ENCODE data around the gene AMY1B.
"Not testable (repeated sequence)": the region's sequence is repeated elsewhere in the genome, so short reads cannot be mapped to it uniquely, and the experiment has no call there.

Gene AMY1B

DNA sequence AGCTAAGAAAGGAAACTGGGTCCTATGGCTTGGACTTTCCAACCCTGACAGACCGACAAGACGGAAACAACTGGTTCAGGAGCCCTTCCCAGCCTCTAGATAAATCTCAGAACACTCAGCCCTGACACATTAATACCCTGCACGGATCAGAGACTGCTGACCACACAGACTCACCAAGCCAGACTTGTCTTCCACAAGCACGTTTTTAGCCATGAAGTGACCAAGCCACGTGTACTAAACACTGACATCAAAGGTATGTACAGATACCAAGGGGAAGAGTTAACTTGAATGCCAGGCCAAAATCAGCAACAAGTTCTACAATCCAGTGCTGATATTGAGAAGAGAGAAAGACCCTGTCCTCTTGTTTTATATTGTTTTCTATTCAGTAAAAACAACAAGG, at the start of gene AMY1B:
AMY1B (minus strand) TSS at position 101 of the 400 bp plus-strand sequence. CDS start 571 bp downstream, outside the sequence.
- DNase-seq (ENCODE audit: low read depth, low spot score), result not testable (repeated sequence)

DNA sequence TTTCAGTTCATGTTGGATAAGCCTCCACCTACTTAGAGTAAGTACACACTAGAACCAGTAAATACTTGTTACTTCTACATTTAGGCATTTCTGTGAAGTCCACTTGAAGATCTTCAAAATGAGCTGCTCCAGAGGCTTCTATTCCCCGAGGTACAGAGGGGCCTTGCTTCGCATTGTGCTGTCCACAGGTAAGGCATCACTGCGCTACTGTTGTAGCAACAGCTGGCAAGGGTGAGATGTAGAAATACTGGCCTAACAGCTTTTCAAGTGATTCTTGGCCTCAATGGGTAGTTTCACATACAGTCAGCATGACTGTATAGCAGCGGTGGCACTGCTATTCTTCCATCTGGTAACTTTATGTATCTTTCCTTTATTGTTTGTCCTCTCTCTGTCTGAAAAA, 49.0 kb upstream of the AMY1B start:
- not testable (repeated sequence) for DNase-seq (ENCODE audit: low read depth, low spot score)

DNA sequence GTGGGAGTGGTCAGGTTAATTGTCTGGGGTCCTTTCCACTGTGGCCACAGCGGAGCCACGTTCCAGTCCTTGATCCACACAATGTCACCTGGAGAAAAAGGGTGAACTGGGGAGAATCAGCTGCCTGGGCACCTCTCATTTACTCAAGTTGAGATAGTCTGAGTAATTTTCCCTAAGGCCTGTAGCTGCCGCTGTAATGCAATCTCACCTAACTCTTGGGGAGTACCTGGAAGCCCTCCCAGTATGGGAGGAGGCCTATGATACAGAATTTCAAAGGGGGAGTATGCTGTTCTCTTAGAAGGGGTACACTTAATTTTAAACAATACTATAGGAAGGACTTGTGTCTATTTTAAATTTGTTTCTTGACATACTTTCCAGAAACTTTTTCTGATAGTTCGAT, 48.4 kb upstream of the AMY1B start:
- DNase-seq (ENCODE audit: low read depth, low spot score), result not testable (repeated sequence)

DNA sequence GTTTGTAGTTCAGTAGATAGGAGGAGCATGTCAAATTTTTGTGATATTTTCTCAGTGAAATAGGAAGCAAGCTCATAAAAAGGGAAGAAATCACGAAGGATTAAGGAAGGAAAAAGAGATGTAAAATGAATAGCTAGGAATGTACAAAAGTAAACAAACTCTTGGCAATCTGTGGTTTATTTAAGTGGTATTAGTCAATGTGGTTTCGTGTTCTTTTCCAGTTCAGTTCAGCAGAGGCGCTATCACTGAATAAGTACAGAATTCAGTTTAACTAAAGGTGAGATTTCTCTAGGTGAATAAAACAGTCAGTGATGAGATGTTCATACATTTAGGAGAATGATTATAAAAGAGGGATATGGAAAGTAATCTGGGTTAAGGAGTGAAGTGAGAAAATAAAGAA, 42.0 kb upstream of the AMY1B start:
- not testable (repeated sequence) for DNase-seq (ENCODE audit: low read depth, low spot score)

DNA sequence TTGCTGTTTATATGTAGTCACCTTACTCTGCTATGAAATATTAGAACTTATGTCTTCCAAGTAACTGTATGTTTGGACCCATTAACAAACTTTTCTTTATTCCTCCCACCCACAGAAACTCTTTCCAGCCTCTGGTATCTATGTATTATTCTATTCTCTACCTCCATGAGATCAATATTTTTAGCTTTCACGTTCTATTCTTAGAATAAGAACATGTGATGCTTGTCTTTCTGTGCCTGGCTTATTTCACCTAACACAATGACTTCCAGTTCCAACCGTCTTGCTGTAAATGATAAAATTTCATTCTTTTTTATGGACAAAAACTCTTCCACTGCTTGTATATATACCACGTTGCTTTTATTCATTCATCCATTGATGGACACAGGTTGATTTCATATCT, 39.3 kb upstream of the AMY1B start:
- DNase-seq (ENCODE audit: low read depth, low spot score), result not testable (repeated sequence)

DNA sequence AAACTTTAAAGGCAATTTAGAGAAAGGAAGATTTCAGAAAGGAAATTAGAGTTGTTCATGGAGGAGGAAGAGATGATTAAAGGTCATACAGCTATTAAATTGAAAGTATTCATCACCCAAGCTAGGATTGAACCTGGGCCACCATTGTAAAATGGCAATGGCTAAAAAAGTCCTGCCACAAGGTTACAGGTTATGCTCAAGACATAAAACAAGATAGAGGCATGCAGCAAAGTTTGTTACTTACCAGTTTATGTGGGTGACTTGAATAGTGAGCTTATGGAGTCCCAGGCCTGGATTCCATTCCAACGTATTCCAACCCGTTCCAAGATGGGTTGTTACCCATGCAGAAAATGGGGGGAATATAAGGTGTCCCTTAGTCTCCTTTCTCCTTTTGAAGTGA, 25.5 kb upstream of the AMY1B start:
- DNase-seq (ENCODE audit: low read depth, low spot score), result not testable (repeated sequence)

DNA sequence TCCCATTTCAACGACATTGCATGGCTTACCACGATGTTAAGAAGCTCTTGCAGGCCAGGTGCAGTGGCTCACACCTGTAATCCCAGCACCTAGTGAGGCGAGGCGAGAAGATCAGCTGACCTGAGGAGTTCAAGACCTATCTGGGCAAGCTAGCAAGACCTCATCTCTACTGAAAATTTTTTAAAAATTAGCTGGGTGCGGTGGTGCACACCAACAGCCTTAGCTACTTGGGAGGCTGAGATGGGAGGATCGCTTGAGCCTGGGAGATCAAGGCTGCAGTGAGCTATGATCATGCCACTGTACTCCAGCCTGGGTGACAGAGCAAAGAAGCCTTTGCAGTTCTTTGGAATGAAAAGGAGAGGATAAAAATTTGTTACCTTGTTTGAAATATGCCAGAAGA, 21.4 kb upstream of the AMY1B start:
- DNase-seq (ENCODE audit: low read depth, low spot score), result not testable (repeated sequence)

DNA sequence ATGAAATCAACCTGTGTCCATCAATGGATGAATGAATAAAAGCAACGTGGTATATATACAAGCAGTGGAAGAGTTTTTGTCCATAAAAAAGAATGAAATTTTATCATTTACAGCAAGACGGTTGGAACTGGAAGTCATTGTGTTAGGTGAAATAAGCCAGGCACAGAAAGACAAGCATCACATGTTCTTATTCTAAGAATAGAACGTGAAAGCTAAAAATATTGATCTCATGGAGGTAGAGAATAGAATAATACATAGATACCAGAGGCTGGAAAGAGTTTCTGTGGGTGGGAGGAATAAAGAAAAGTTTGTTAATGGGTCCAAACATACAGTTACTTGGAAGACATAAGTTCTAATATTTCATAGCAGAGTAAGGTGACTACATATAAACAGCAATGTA, 14.4 kb upstream of the AMY1B start:
- not testable (repeated sequence) for DNase-seq (ENCODE audit: low read depth, low spot score)

DNA sequence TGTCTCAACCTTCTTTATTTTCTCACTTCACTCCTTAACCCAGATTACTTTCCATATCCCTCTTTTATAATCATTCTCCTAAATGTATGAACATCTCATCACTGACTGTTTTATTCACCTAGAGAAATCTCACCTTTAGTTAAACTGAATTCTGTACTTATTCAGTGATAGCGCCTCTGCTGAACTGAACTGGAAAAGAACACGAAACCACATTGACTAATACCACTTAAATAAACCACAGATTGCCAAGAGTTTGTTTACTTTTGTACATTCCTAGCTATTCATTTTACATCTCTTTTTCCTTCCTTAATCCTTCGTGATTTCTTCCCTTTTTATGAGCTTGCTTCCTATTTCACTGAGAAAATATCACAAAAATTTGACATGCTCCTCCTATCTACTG, 11.7 kb upstream of the AMY1B start:
- not testable (repeated sequence) for DNase-seq (ENCODE audit: low read depth, low spot score)

DNA sequence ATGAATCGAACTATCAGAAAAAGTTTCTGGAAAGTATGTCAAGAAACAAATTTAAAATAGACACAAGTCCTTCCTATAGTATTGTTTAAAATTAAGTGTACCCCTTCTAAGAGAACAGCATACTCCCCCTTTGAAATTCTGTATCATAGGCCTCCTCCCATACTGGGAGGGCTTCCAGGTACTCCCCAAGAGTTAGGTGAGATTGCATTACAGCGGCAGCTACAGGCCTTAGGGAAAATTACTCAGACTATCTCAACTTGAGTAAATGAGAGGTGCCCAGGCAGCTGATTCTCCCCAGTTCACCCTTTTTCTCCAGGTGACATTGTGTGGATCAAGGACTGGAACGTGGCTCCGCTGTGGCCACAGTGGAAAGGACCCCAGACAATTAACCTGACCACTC, 5.2 kb upstream of the AMY1B start:
- DNase-seq (ENCODE audit: low read depth, low spot score), result not testable (repeated sequence)

DNA sequence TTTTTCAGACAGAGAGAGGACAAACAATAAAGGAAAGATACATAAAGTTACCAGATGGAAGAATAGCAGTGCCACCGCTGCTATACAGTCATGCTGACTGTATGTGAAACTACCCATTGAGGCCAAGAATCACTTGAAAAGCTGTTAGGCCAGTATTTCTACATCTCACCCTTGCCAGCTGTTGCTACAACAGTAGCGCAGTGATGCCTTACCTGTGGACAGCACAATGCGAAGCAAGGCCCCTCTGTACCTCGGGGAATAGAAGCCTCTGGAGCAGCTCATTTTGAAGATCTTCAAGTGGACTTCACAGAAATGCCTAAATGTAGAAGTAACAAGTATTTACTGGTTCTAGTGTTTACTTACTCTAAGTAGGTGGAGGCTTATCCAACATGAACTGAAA, 4.7 kb upstream of the AMY1B start:
- not testable (repeated sequence) for DNase-seq (ENCODE audit: low read depth, low spot score)

DNA sequence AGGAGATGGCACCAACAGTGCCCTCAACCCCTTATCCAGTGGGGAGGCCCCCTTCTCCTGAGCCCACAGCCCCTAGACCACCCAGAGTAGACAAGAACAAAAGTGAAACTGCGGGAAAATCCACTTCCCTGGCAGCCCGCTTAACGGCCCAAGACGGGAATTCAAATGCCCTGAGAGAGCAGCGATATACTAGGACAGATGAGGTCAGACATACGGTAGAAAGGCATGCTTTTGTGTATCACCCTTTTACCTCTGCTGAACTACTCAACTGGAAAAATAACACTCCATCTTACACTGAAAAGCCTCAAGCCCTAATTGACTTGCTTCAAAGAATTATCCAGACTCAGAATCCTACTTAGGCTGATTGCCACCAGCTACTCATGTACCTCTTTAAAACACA, 1.4 kb upstream of the AMY1B start:
- not testable (repeated sequence) for DNase-seq (ENCODE audit: low read depth, low spot score)

DNA sequence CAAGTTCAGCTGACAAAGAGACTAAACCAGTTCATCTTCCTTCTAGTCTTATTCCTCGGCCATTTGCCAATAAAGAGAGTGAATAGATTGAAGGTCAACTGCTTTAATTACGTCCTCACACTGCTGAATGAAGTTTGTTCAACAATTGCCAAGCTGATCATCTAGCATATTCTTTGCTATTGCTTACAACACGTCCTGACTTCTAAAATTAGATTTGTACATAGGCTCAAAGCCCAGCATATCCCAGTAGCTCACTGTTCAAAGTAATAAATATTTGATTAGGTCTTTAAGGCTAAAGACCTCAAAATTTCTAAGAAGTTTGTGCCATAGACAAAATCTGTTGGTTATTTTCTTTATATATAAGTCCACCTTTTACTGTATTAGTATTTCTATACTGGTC, 19.7 kb downstream of the AMY1B start:
- not testable (repeated sequence) for DNase-seq (ENCODE audit: low read depth, low spot score)

DNA sequence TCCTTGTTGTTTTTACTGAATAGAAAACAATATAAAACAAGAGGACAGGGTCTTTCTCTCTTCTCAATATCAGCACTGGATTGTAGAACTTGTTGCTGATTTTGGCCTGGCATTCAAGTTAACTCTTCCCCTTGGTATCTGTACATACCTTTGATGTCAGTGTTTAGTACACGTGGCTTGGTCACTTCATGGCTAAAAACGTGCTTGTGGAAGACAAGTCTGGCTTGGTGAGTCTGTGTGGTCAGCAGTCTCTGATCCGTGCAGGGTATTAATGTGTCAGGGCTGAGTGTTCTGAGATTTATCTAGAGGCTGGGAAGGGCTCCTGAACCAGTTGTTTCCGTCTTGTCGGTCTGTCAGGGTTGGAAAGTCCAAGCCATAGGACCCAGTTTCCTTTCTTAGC, 40.5 kb downstream of the AMY1B start, which contains the start of gene AMY1A:
AMY1A (plus strand) TSS at position 301 of the 400 bp plus-strand sequence. CDS start 571 bp downstream, outside the sequence.
- DNase-seq (ENCODE audit: low read depth, low spot score), result not testable (repeated sequence)

DNA sequence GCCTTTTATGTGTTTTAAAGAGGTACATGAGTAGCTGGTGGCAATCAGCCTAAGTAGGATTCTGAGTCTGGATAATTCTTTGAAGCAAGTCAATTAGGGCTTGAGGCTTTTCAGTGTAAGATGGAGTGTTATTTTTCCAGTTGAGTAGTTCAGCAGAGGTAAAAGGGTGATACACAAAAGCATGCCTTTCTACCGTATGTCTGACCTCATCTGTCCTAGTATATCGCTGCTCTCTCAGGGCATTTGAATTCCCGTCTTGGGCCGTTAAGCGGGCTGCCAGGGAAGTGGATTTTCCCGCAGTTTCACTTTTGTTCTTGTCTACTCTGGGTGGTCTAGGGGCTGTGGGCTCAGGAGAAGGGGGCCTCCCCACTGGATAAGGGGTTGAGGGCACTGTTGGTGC, 41.9 kb downstream of the AMY1B start:
- DNase-seq (ENCODE audit: low read depth, low spot score), result not testable (repeated sequence)

DNA sequence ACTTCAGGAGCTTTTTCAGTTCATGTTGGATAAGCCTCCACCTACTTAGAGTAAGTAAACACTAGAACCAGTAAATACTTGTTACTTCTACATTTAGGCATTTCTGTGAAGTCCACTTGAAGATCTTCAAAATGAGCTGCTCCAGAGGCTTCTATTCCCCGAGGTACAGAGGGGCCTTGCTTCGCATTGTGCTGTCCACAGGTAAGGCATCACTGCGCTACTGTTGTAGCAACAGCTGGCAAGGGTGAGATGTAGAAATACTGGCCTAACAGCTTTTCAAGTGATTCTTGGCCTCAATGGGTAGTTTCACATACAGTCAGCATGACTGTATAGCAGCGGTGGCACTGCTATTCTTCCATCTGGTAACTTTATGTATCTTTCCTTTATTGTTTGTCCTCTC, 45.1 kb downstream of the AMY1B start:
- not testable (repeated sequence) for DNase-seq (ENCODE audit: low read depth, low spot score)

DNA sequence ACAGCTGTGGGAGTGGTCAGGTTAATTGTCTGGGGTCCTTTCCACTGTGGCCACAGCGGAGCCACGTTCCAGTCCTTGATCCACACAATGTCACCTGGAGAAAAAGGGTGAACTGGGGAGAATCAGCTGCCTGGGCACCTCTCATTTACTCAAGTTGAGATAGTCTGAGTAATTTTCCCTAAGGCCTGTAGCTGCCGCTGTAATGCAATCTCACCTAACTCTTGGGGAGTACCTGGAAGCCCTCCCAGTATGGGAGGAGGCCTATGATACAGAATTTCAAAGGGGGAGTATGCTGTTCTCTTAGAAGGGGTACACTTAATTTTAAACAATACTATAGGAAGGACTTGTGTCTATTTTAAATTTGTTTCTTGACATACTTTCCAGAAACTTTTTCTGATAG, 45.7 kb downstream of the AMY1B start:
- DNase-seq (ENCODE audit: low read depth, low spot score), result not testable (repeated sequence)

DNA sequence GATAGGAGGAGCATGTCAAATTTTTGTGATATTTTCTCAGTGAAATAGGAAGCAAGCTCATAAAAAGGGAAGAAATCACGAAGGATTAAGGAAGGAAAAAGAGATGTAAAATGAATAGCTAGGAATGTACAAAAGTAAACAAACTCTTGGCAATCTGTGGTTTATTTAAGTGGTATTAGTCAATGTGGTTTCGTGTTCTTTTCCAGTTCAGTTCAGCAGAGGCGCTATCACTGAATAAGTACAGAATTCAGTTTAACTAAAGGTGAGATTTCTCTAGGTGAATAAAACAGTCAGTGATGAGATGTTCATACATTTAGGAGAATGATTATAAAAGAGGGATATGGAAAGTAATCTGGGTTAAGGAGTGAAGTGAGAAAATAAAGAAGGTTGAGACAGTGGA, 52.1 kb downstream of the AMY1B start:
- DNase-seq (ENCODE audit: low read depth, low spot score), result not testable (repeated sequence)

DNA sequence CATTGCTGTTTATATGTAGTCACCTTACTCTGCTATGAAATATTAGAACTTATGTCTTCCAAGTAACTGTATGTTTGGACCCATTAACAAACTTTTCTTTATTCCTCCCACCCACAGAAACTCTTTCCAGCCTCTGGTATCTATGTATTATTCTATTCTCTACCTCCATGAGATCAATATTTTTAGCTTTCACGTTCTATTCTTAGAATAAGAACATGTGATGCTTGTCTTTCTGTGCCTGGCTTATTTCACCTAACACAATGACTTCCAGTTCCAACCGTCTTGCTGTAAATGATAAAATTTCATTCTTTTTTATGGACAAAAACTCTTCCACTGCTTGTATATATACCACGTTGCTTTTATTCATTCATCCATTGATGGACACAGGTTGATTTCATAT, 54.8 kb downstream of the AMY1B start:
- DNase-seq (ENCODE audit: low read depth, low spot score), result not testable (repeated sequence)
